Neuron (in vitro differentiated cells): ENCODE measurements around the gene TMEM35A.
"Not testable (repeated sequence)": the region's sequence is repeated elsewhere in the genome, so short reads cannot be mapped to it uniquely, and the experiment has no call there.

Experiments
- H2AFZ ChIP-seq: one replicate; pipeline ENCODE4 v1.6.1; 2013; ENCODE audit warnings: low read depth, mild to moderate bottlenecking, inconsistent platforms, low read length, moderate library complexity
- H3K27me3 ChIP-seq: one replicate; pipeline ENCODE4 v1.6.1; 2013; ENCODE audit warnings: low read length; ENCODE audit not compliant: insufficient read depth
- H3K36me3 ChIP-seq: one replicate; pipeline ENCODE4 v1.6.1; 2013; ENCODE audit warnings: low read length; ENCODE audit not compliant: insufficient read depth
- H3K4me1 ChIP-seq: one replicate; pipeline ENCODE4 v1.6.1; 2013; ENCODE audit warnings: low read length; ENCODE audit not compliant: insufficient read depth
- H3K4me3 ChIP-seq: 2 replicates; pipeline ENCODE4 v1.5.1; 2013; ENCODE audit warnings: mild to moderate bottlenecking, low read length, moderate library complexity
- H3K9me3 ChIP-seq: one replicate; pipeline ENCODE4 v1.6.1; 2013; ENCODE audit warnings: low read length

Gene TMEM35A, protein sequence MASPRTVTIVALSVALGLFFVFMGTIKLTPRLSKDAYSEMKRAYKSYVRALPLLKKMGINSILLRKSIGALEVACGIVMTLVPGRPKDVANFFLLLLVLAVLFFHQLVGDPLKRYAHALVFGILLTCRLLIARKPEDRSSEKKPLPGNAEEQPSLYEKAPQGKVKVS

DNA sequence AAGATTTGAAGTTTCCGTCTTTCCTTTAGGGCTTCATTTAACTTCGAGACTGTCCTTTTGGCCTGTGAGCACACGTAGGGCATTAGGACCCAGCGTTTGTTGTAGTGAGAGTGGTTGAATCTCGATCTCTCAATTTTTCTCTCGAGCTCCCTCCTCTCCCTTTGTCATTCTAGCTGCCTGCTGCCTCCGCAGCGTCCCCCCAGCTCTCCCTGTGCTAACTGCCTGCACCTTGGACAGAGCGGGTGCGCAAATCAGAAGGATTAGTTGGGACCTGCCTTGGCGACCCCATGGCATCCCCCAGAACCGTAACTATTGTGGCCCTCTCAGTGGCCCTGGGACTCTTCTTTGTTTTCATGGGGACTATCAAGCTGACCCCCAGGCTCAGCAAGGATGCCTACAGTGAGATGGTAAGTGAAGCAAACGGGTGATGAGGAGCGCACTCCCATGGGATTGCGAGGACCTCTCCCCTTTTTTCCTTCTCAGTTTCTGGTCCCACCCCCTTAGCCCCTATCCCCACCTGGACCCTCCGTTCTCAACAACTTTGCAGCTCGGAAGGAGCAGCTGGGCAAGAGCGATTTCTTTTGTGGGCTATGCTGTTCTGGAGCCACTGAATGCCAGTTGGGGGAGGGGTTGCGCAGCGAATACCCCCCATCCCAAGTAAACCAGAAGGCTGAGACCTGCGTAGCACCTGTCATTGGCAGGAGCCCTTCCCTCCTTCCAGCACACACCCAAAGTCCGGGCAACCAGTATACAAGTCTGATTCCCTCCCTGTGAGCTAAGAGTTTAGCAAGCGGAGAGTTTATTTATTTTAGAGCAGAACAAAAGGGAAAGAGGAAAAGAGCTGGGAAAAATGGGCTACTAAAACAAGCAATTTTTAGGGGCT lies at the start of gene TMEM35A:
TMEM35A (plus strand) TSS at position 164 of the 883 bp plus-strand sequence; CDS start at position 288, 124 bp downstream.
- H3K4me1 ChIP-seq, result peaks cover 9% of the 10 kb centered on the region
- no peaks in the 10 kb centered on the region for H3K9me3 ChIP-seq
- peak within 1 kb of the TSS; percentile 84 for H3K4me3 ChIP-seq
- no peaks in the 10 kb centered on the region for H3K36me3 ChIP-seq
- H2AFZ ChIP-seq, result peak within 1 kb of the TSS; percentile 85
- peaks cover 3% of the 10 kb centered on the region for H3K27me3 ChIP-seq

DNA sequence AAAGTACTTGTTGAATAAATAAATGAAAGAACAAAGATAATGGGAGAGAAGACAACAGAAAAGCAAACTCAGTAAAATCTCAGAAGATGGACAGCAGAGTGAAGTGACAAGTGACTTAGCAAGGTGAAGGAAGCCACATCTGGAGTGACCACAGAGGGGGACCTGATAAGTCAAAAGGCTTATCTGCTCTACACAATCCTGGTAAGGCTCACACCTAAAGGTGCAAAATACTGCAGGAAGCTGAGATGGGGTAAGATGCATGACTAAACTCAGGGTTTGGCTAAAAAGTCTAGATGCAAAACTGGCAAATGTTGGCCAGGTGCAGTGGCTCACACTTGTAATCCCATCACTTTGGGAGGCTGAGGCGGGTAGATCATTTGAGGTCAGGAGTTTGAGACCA lies 49.0 kb upstream of the TMEM35A start:
- no peak overlapping the region for H3K4me3 ChIP-seq
- no peaks in the 10 kb centered on the region for H3K4me1 ChIP-seq
- no peaks in the 10 kb centered on the region for H3K9me3 ChIP-seq
- no peaks in the 10 kb centered on the region for H3K27me3 ChIP-seq
- no peak overlapping the region for H2AFZ ChIP-seq
- no peaks in the 10 kb centered on the region for H3K36me3 ChIP-seq

DNA sequence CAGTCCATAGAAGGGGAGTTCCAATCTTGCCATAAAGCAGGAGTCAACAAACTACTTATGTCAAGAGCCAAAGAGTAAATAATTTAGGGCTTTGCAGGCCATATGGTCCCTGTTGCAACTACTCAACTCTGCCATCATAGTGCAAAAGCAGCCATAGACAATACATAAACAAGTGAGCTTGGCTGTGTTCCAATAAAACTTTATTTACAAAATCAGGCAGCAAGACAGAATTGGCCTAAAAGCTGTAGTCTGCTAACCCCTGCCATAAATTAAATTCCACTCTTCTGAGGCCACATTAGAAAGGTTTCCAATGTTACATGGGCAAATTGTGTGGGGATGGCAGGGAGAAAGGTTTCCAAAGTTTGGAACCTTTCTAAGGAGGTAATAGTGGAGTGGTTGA lies 41.4 kb upstream of the TMEM35A start:
- H3K27me3 ChIP-seq, result no peaks in the 10 kb centered on the region
- H3K36me3 ChIP-seq, result peaks cover 7% of the 10 kb centered on the region
- H3K9me3 ChIP-seq, result no peaks in the 10 kb centered on the region
- H3K4me3 ChIP-seq, result no peak overlapping the region
- H3K4me1 ChIP-seq, result no peaks in the 10 kb centered on the region
- no peak overlapping the region for H2AFZ ChIP-seq

DNA sequence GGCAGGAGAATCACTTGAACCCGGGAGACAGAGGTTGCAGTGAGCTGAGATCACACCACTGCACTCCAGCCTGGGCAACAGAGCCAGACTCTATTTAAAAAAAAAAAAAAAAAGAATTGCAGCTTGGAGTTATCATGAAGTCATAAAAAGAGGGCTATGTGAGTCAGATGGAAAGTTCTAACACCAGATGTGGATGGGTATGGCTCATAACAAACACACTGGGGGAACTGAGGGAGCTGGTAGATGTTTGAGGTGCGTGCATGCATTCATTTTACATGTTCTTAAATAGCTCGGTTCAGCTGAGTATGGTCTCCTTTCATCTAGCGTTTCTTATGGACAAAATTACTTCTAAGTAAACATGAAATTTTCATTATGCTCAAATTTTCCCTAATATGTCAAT lies 38.5 kb upstream of the TMEM35A start:
- H3K4me3 ChIP-seq, result no peak overlapping the region
- H3K27me3 ChIP-seq, result no peaks in the 10 kb centered on the region
- no peaks in the 10 kb centered on the region for H3K4me1 ChIP-seq
- H3K9me3 ChIP-seq, result no peaks in the 10 kb centered on the region
- H2AFZ ChIP-seq, result no peak overlapping the region
- H3K36me3 ChIP-seq, result peaks cover 7% of the 10 kb centered on the region

DNA sequence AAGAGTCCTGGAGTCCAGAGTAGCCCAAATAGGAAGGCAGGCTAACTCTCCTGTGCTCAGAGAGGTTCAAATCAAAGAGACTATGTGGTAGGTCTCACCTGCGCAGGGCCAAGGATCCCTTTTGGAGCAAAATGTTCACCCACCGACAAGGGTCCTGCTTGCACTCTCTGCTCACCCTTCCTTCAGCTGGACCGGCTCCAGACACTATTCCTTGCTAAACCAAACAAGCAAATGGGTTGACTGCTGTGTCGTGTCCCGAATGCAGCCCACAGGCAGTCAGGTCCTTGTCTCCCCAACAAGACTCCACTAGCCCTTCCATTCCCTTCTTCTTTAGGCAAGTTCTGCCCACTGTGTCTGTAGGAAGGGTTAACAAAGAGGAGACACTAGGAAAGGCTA lies 27.5 kb upstream of the TMEM35A start:
- peak overlapping the region; percentile 84 for H2AFZ ChIP-seq
- H3K4me1 ChIP-seq, result peaks cover 3% of the 10 kb centered on the region
- H3K27me3 ChIP-seq, result no peaks in the 10 kb centered on the region
- H3K9me3 ChIP-seq, result no peaks in the 10 kb centered on the region
- no peaks in the 10 kb centered on the region for H3K36me3 ChIP-seq
- H3K4me3 ChIP-seq, result peak overlapping the region; percentile 74

DNA sequence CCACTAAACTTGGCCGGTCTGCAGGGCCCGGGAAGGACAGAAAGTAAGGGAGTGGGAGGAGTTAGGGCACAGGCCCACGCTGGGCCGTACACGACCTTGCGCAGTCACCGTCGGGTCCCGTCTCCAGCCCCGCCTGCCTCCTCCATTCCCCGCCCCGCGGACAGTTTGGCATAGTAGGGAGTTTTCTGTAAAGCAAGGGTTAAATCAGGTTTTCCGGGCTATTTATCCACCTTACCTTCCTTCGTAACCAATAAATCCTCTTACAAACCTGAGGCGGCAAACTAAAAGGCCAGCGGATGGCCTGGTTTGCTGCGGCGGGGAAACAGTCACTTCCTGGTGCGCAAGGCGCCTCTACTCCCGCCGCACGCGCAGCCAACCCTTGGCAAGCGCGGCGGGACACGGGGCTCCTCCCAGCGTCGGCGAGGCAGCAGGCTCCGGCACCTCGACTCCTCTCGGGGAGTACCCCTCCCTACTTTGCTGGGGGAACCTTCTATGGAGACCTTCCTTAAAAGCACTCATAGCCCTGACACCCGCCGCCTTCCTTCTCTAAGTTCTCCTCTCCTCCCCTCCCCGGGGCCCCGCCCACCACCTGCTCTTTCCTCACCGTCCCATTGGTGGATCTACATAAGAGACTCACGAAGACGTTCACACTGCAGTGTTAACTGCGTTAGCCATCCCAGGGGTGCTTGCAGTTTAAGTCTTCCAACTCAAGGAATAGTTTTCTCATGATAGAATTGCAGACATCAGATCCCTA lies 27.0 kb upstream of the TMEM35A start, which contains the start of gene TRMT2B:
TRMT2B (minus strand) TSS at position 563 of the 754 bp plus-strand sequence. CDS start 9,822 bp downstream, outside the sequence.
- H3K4me1 ChIP-seq, result peaks cover 3% of the 10 kb centered on the region
- H3K27me3 ChIP-seq, result no peaks in the 10 kb centered on the region
- peak within 1 kb of the TSS; percentile 84 for H2AFZ ChIP-seq
- no peaks in the 10 kb centered on the region for H3K36me3 ChIP-seq
- H3K9me3 ChIP-seq, result no peaks in the 10 kb centered on the region
- H3K4me3 ChIP-seq, result peak within 1 kb of the TSS; percentile 74

DNA sequence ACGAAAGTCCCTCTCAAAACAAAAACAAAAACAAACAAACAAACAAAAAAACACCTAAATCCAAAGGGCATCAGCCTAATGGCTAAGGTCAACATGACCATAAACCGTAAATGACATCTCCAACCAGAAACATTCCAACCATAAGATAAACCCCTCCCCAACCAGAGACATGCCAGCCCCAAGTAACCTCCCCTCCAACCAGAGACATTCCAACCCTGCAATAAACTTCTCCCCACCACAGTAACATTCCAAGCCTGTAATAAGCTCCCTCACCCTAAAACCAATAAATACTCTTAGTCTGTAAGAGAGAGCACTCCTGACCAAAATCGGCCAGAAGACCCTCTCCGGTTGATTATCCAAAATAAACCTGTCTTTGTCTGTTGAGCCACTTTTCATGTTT lies 22.1 kb upstream of the TMEM35A start:
- H2AFZ ChIP-seq, H3K9me3 ChIP-seq, H3K4me1 ChIP-seq, H3K27me3 ChIP-seq, H3K4me3 ChIP-seq, H3K36me3 ChIP-seq: not testable (repeated sequence)

DNA sequence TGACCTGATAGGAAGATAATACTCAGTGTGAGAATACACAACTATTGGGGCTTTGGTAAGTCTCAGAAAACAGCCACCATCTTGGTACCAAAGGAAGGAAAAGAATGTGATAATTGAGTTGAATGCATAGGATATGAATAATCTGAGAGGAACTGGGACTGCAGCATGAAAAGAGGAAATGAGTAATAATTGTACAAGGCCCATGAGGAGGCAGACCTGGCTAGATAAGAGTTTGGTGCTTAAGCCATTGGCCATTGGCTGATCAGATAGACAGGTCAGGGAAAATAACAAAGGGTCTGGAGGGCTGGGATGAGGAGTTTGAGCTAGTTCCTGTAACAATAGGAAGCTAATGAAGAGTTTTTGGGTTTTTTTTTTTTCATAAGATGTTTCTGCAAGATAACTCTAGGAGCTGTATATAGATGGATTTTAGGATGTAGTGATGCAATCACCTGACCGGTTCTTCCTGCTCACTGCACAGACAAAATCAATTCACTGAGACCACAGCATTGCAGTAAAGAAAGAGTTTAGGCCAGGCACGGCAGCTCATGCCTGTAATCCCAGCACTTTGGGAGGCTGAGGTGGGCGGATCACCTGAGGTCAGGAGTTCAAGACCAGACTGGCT lies 21.5 kb upstream of the TMEM35A start:
- no peak overlapping the region for H3K4me3 ChIP-seq
- H3K9me3 ChIP-seq, result no peaks in the 10 kb centered on the region
- H2AFZ ChIP-seq, result no peak overlapping the region
- H3K27me3 ChIP-seq, result no peaks in the 10 kb centered on the region
- no peaks in the 10 kb centered on the region for H3K4me1 ChIP-seq
- H3K36me3 ChIP-seq, result no peaks in the 10 kb centered on the region

DNA sequence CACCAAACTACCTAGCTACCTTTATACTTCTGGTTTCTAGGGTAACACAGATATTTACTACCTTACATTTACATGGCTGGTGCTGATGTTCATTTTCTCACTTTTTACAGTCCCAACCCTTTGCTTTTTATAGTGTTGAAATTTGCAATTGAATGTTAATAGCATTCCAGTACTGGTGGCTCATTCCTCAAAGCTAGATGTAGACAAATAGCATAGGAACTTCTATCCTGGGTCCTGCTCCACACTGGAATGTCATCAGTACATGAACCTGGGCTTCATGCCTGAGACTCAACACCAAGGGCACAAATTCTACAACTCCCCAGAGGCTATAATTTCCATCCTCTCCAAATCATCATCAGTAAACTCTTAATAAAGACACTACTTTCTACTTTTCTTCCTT lies 16.5 kb upstream of the TMEM35A start:
- Histone ChIP-seq H3K4me3 (no peak overlapping the region), H3K9me3 (no peaks in the 10 kb centered on the region), H2AFZ (no peak overlapping the region), H3K4me1 (no peaks in the 10 kb centered on the region), H3K27me3 (no peaks in the 10 kb centered on the region), H3K36me3 (no peaks in the 10 kb centered on the region)

DNA sequence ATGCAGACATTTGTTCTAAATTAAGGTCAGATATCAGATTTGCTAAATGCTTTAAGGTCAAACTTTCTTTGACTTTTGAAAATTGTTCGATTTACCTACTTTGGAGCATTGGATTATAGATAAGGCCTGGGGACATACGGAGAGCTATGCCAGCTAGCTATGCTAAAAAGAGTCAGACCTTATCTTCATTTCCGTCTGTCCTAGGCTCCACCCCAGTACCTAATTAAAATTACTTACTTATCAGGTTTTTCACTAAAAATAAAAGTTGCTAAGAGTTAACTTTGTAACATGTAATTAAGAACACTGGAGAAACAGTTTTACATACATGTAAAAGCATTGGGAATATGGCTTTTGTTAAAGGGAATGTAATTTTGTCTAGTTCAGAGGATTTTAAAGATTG lies 7.1 kb upstream of the TMEM35A start:
- no peaks in the 10 kb centered on the region for H3K36me3 ChIP-seq
- no peak overlapping the region for H2AFZ ChIP-seq
- H3K9me3 ChIP-seq, result no peaks in the 10 kb centered on the region
- peaks cover 6% of the 10 kb centered on the region for H3K27me3 ChIP-seq
- no peaks in the 10 kb centered on the region for H3K4me1 ChIP-seq
- no peak overlapping the region for H3K4me3 ChIP-seq

DNA sequence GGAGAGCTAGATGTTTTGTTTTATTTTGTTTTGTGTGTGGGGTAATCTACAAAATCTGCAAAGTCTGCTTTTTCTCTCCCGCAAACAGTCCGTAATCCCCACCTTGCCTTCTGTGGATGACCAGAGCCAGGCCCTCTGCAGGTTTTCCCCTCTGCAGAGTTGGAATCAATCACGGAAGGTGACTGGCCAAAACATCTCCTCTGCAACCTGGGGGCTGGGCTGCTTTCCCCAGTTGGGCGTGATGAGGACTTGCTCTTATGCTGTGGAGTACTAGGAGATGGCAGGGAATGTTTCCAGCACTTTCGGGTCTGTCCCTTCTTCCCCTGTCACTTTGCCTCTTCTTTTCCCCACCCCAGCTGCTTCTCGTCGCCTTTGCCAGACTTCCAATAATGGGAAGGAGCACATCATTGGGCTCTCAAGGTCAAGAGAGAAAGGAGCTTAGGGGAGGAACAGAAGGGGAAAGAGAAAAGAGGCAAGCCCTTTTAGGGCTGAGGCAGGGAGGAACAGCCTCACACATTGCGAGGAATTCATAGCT lies 1.1 kb downstream of the TMEM35A start:
- H3K4me1 ChIP-seq, result peaks cover 9% of the 10 kb centered on the region
- no peak overlapping the region for H2AFZ ChIP-seq
- H3K4me3 ChIP-seq, result peak overlapping the region; percentile 84
- H3K27me3 ChIP-seq, result no peaks in the 10 kb centered on the region
- no peaks in the 10 kb centered on the region for H3K9me3 ChIP-seq
- H3K36me3 ChIP-seq, result no peaks in the 10 kb centered on the region

DNA sequence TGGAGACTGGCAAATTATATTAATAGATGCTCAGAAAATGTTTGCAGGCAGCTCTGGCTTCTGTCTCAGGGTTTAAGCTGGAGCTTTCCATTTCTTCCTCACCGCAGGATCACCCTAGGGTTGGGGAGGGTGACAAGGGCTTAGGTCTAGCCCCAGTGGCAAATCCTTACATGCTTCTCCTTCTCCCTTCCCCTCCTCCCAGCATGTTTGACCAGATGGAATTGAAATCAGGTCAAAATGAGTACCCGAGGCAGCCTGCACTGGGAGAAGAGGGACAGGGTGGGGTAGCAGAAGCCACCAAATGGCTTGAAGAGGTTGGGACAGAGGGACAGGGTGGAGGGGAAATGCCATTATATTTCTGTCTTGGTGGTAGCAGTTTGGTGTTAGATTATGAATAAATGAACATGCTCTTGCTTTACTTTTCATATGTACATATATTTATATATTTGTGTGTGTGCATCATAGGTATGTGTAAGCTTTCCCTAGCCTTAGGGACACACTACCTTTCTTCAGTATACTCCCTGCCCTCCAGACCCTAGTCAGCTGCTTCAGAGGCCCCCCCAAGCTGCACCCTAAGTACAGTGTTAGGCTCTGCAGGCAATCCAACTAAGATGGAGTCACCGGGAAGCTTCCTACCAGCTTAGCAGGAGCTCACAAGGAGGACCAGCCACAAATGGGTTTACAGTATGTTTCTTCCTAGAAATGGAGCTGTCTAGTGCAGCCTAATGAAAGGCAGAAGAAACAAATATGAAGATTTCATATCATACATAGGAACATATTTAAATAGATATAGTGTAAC lies 1.8 kb downstream of the TMEM35A start:
- Histone ChIP-seq H3K36me3 (no peaks in the 10 kb centered on the region), H3K4me1 (peaks cover 9% of the 10 kb centered on the region), H3K9me3 (no peaks in the 10 kb centered on the region), H3K4me3 (peak overlapping the region; percentile 84), H2AFZ (no peak overlapping the region), H3K27me3 (no peaks in the 10 kb centered on the region)
